ENCODE measurements around the gene NDUFAF3.
"Not testable (repeated sequence)": the region's sequence is repeated elsewhere in the genome, so short reads cannot be mapped to it uniquely, and the experiment has no call there.

The NDUFAF3 gene

GRCh38 chr3:49005998-49006397 is 15.9 kb upstream of the NDUFAF3 start:
- Histone ChIP-seq H3K36me3 (ENCODE audit: control insufficient read depth, insufficient read depth, low read length) (no peaks in the 10 kb centered on the region), H3K9me3 (ENCODE audit: control insufficient read depth, low read length) (no peaks in the 10 kb centered on the region), H3K4me1 (ENCODE audit: control insufficient read depth, insufficient read depth, low read length) (peaks cover 44% of the 10 kb centered on the region), H3K27me3 (ENCODE audit: control insufficient read depth, insufficient read depth, low read length) (no peaks in the 10 kb centered on the region), H3K9ac (ENCODE audit: low read length) (no peak overlapping the region), H3K4me3 (ENCODE audit: low read length) (peak overlapping the region; percentile 94)

GRCh38 chr3:49006408-49007067 is 15.4 kb upstream of the NDUFAF3 start:
- Histone ChIP-seq H3K4me1 (ENCODE audit: control insufficient read depth, insufficient read depth, low read length) (peaks cover 44% of the 10 kb centered on the region), H3K4me3 (ENCODE audit: low read length) (peak overlapping the region; percentile 94), H3K9ac (ENCODE audit: low read length) (peak overlapping the region; percentile 94), H3K9me3 (ENCODE audit: control insufficient read depth, low read length) (no peaks in the 10 kb centered on the region), H3K27me3 (ENCODE audit: control insufficient read depth, insufficient read depth, low read length) (no peaks in the 10 kb centered on the region), H3K36me3 (ENCODE audit: control insufficient read depth, insufficient read depth, low read length) (no peaks in the 10 kb centered on the region)

GRCh38 chr3:49007068-49007770 is 14.7 kb upstream of the NDUFAF3 start, which contains the start of gene WDR6:
Gene WDR6, plus strand, starts transcription at chr3:49007391. Its CDS starts 41 bp downstream, at chr3:49007432.
- Histone ChIP-seq H3K9me3 (ENCODE audit: control insufficient read depth, low read length) (no peaks in the 10 kb centered on the region), H3K4me3 (ENCODE audit: low read length) (peak within 1 kb of the TSS; percentile 94), H3K27me3 (ENCODE audit: control insufficient read depth, insufficient read depth, low read length) (no peaks in the 10 kb centered on the region), H3K9ac (ENCODE audit: low read length) (peak within 1 kb of the TSS; percentile 94), H3K4me1 (ENCODE audit: control insufficient read depth, insufficient read depth, low read length) (peaks cover 44% of the 10 kb centered on the region), H3K36me3 (ENCODE audit: control insufficient read depth, insufficient read depth, low read length) (no peaks in the 10 kb centered on the region)

GRCh38 chr3:49007771-49008528 is 14.0 kb upstream of the NDUFAF3 start:
- H3K9me3 ChIP-seq (ENCODE audit: control insufficient read depth, low read length): no peaks in the 10 kb centered on the region
- peaks cover 6% of the 10 kb centered on the region for H3K36me3 ChIP-seq (ENCODE audit: control insufficient read depth, insufficient read depth, low read length)
- H3K27me3 ChIP-seq (ENCODE audit: control insufficient read depth, insufficient read depth, low read length): no peaks in the 10 kb centered on the region
- peak overlapping the region; percentile 94 for H3K4me3 ChIP-seq (ENCODE audit: low read length)
- H3K9ac ChIP-seq (ENCODE audit: low read length): peak overlapping the region; percentile 94
- peaks cover 44% of the 10 kb centered on the region for H3K4me1 ChIP-seq (ENCODE audit: control insufficient read depth, insufficient read depth, low read length)

- H3K9me3 ChIP-seq (ENCODE audit: control insufficient read depth, low read length); H3K4me3 ChIP-seq (ENCODE audit: low read length); H3K27me3 ChIP-seq (ENCODE audit: control insufficient read depth, insufficient read depth, low read length): not testable (repeated sequence)
- peak overlapping the region; percentile 1 for H3K9ac ChIP-seq (ENCODE audit: low read length)
- peaks cover 48% of the 10 kb centered on the region for H3K4me1 ChIP-seq (ENCODE audit: control insufficient read depth, insufficient read depth, low read length)
- H3K36me3 ChIP-seq (ENCODE audit: control insufficient read depth, insufficient read depth, low read length): peaks cover 13% of the 10 kb centered on the region
Measured at GRCh38 chr3:49008627-49009026, 13.3 kb upstream of the NDUFAF3 start.

- Histone ChIP-seq H3K9me3 (ENCODE audit: control insufficient read depth, low read length) (no peaks in the 10 kb centered on the region), H3K4me1 (ENCODE audit: control insufficient read depth, insufficient read depth, low read length) (peaks cover 44% of the 10 kb centered on the region), H3K4me3 (ENCODE audit: low read length) (no peak overlapping the region)
Measured at GRCh38 chr3:49009396-49009795, 12.5 kb upstream of the NDUFAF3 start.

GRCh38 chr3:49012441-49013017 is 9.4 kb upstream of the NDUFAF3 start:
- Histone ChIP-seq H3K4me1 (ENCODE audit: control insufficient read depth, insufficient read depth, low read length) (peaks cover 28% of the 10 kb centered on the region), H3K27me3 (ENCODE audit: control insufficient read depth, insufficient read depth, low read length) (no peaks in the 10 kb centered on the region), H3K9ac (ENCODE audit: low read length) (no peak overlapping the region), H3K9me3 (ENCODE audit: control insufficient read depth, low read length) (no peaks in the 10 kb centered on the region), H3K36me3 (ENCODE audit: control insufficient read depth, insufficient read depth, low read length) (peaks cover 31% of the 10 kb centered on the region), H3K4me3 (ENCODE audit: low read length) (no peak overlapping the region)

More at GRCh38 chr3:49009396-49009795, 12.5 kb upstream of the NDUFAF3 start:
- Histone ChIP-seq H3K27me3 (ENCODE audit: control insufficient read depth, insufficient read depth, low read length) (no peaks in the 10 kb centered on the region), H3K36me3 (ENCODE audit: control insufficient read depth, insufficient read depth, low read length) (peaks cover 15% of the 10 kb centered on the region), H3K9ac (ENCODE audit: low read length) (no peak overlapping the region)

GRCh38 chr3:49013113-49013737 is 8.7 kb upstream of the NDUFAF3 start:
- no peak overlapping the region for H3K9ac ChIP-seq (ENCODE audit: low read length)
- H3K4me1 ChIP-seq (ENCODE audit: control insufficient read depth, insufficient read depth, low read length): peaks cover 26% of the 10 kb centered on the region

GRCh38 chr3:49013738-49014660 is 7.9 kb upstream of the NDUFAF3 start:
- Histone ChIP-seq H3K36me3 (ENCODE audit: control insufficient read depth, insufficient read depth, low read length) (peaks cover 31% of the 10 kb centered on the region), H3K4me1 (ENCODE audit: control insufficient read depth, insufficient read depth, low read length) (peaks cover 27% of the 10 kb centered on the region), H3K9ac (ENCODE audit: low read length) (no peak overlapping the region)

More at GRCh38 chr3:49013113-49013737, 8.7 kb upstream of the NDUFAF3 start:
- Histone ChIP-seq H3K27me3 (ENCODE audit: control insufficient read depth, insufficient read depth, low read length) (no peaks in the 10 kb centered on the region), H3K36me3 (ENCODE audit: control insufficient read depth, insufficient read depth, low read length) (peaks cover 31% of the 10 kb centered on the region), H3K4me3 (ENCODE audit: low read length) (no peak overlapping the region), H3K9me3 (ENCODE audit: control insufficient read depth, low read length) (no peaks in the 10 kb centered on the region)

GRCh38 chr3:49015072-49015471 is 6.8 kb upstream of the NDUFAF3 start:
- H3K36me3 ChIP-seq (ENCODE audit: control insufficient read depth, insufficient read depth, low read length): peaks cover 31% of the 10 kb centered on the region
- H3K27me3 ChIP-seq (ENCODE audit: control insufficient read depth, insufficient read depth, low read length): no peaks in the 10 kb centered on the region
- no peak overlapping the region for H3K4me3 ChIP-seq (ENCODE audit: low read length)
- H3K4me1 ChIP-seq (ENCODE audit: control insufficient read depth, insufficient read depth, low read length): peaks cover 37% of the 10 kb centered on the region
- no peaks in the 10 kb centered on the region for H3K9me3 ChIP-seq (ENCODE audit: control insufficient read depth, low read length)
- H3K9ac ChIP-seq (ENCODE audit: low read length): no peak overlapping the region

More at GRCh38 chr3:49013738-49014660, 7.9 kb upstream of the NDUFAF3 start:
- Histone ChIP-seq H3K4me3 (ENCODE audit: low read length) (no peak overlapping the region), H3K27me3 (ENCODE audit: control insufficient read depth, insufficient read depth, low read length) (no peaks in the 10 kb centered on the region), H3K9me3 (ENCODE audit: control insufficient read depth, low read length) (no peaks in the 10 kb centered on the region)

- peaks cover 31% of the 10 kb centered on the region for H3K36me3 ChIP-seq (ENCODE audit: control insufficient read depth, insufficient read depth, low read length)
- H3K4me1 ChIP-seq (ENCODE audit: control insufficient read depth, insufficient read depth, low read length): peaks cover 44% of the 10 kb centered on the region
- no peaks in the 10 kb centered on the region for H3K9me3 ChIP-seq (ENCODE audit: control insufficient read depth, low read length)
- H3K9ac ChIP-seq (ENCODE audit: low read length): no peak overlapping the region
- H3K27me3 ChIP-seq (ENCODE audit: control insufficient read depth, insufficient read depth, low read length): no peaks in the 10 kb centered on the region
- H3K4me3 ChIP-seq (ENCODE audit: low read length): no peak overlapping the region
Measured at GRCh38 chr3:49015765-49016164, 6.2 kb upstream of the NDUFAF3 start.
